GM12891 (cell line): Measurements from ENCODE around the gene BCL2.

ENCODE experiments used
- POLR2A ChIP-seq: IDR thresholded peaks from 2 replicates; pipeline ENCODE4 v1.6.1; 2011; ENCODE audit warnings: low read depth, low read length, control low read depth
- POLR2AphosphoS5 ChIP-seq: IDR thresholded peaks from 2 replicates; pipeline ENCODE4 v1.6.1; 2011; ENCODE audit warnings: low read depth, low read length, control low read depth
- POU2F2 ChIP-seq: IDR thresholded peaks from 2 replicates; pipeline ENCODE4 v1.6.1; 2011; ENCODE audit warnings: low read depth, mild to moderate bottlenecking, control low read depth, low read length, moderate library complexity
- SPI1 ChIP-seq: IDR thresholded peaks from 2 replicates; pipeline ENCODE4 v1.6.1; 2011; ENCODE audit warnings: low read depth, low read length, control low read depth
- TAF1 ChIP-seq: IDR thresholded peaks from 2 replicates; pipeline ENCODE4 v1.6.1; 2011; ENCODE audit warnings: low read depth, low read length, control low read depth

DNA sequence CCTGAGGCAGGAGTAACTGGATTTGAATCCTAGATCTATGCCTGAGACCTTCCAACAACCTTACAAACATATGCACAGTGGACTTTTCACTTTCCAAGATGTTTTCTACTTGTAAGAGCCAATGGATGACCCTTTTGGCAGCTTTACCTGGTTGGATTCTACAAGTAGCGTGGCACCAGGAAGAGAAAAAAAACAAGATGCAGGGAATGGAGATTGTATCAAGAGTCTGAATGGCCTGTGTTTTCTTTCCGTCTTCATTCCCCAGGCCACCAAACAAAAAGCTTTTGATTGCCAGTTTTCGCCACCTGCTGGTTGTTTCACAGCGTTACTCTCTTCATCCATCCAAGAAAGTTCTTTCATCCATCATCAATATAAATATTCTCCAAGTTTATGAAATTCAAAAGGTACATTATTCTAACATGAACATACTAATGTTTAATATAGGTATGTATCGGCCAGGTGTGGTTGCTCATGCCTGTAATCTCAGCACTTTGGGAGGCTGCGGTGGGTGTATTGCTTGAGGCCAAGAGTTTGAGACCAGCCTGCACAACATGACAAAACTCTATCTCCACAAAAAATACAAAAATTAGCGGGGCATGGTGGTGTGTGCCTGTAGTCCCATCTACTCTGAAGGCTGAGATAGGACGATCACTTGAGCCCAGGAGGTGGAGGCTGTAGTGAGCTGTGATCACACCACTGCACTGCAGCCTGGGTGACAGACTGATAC is 3.5 kb upstream of the BCL2 start:
- TF ChIP-seq POLR2A, result no peak
- TF ChIP-seq POLR2AphosphoS5, result no peak
- no peak for TF ChIP-seq TAF1
- TF ChIP-seq SPI1, result no peak
- TF ChIP-seq POU2F2, result no peak
